OCI-LY7 (cell line): Measurements from ENCODE around the gene KIAA0040. TPM values are rescaled to one million over a fixed set of nuclear protein-coding genes. Genes with fewer than 3 reads are reported as not detected.

Experiments used
- BruUV-seq: library from RNA; stranded (reverse); fragments of 400-500 nt; replicated peaks from 2 replicates; lab custom pipeline; 2021; lab: Mats Ljungman, UMichigan
- CTCF ChIA-PET: fragments of 300-600 bp; sonication (Branson Sonifier 250); formaldehyde crosslinking; loops from one replicate; lab custom pipeline; 2022; ENCODE audit warnings: antibody characterized with exemption; ENCODE audit not compliant: unreplicated experiment; lab: Charles Lee
- POLR2A ChIA-PET: fragments of 300-600 bp; sonication (Branson Sonifier 250); formaldehyde crosslinking; loops from one replicate; lab custom pipeline; 2022; ENCODE audit warnings: antibody characterized with exemption; lab: Charles Lee
- DNase-seq: peaks from one replicate; pipeline ENCODE4 v3.0.0-alpha.2; 2015; ENCODE audit warnings: low spot score
- H2AFZ ChIP-seq: fragments of 200-600 bp; sonication (generic), shearing (Covaris generic); 2 replicates; pipeline ENCODE4 v1.6.1; 2014; ENCODE audit warnings: mild to moderate bottlenecking, antibody characterized with exemption, low read length, moderate library complexity
- H3K27ac ChIP-seq: fragments of 200-600 bp; sonication (generic); 2 replicates; pipeline ENCODE4 v1.5.1; 2014; ENCODE audit warnings: mixed run types, low read depth, mild to moderate bottlenecking, moderate library complexity, low read length, inconsistent platforms; ENCODE audit not compliant: poor library complexity, severe bottlenecking
- H3K36me3 ChIP-seq: fragments of 200-600 bp; sonication (generic); 2 replicates; pipeline ENCODE4 v1.6.1; 2014; ENCODE audit warnings: mild to moderate bottlenecking, antibody characterized with exemption, low read length, moderate library complexity, mixed read lengths; ENCODE audit not compliant: insufficient read depth
- H3K4me1 ChIP-seq: fragments of 200-600 bp; sonication (generic); 2 replicates; pipeline ENCODE4 v1.5.1; 2014; ENCODE audit warnings: mild to moderate bottlenecking, low read length; ENCODE audit not compliant: insufficient read depth, poor library complexity, severe bottlenecking
- H3K4me2 ChIP-seq: fragments of 200-600 bp; sonication (generic); 2 replicates; pipeline ENCODE4 v1.6.1; 2014; ENCODE audit warnings: mild to moderate bottlenecking, low read length
- H3K4me3 ChIP-seq: fragments of 200-600 bp; sonication (generic); 2 replicates; pipeline ENCODE4 v1.5.1; 2014; ENCODE audit warnings: mild to moderate bottlenecking, low read depth, low read length; ENCODE audit not compliant: poor library complexity, severe bottlenecking
- H3K79me2 ChIP-seq: fragments of 200-600 bp; sonication (generic); 2 replicates; pipeline ENCODE4 v1.6.1; 2016; ENCODE audit warnings: low read depth, mild to moderate bottlenecking, low read length, moderate library complexity, mixed read lengths; ENCODE audit not compliant: insufficient read depth
- H3K9me2 ChIP-seq: fragments of 200-600 bp; sonication (generic); 2 replicates; pipeline ENCODE4 v1.6.1; 2016; ENCODE audit warnings: mild to moderate bottlenecking, low read length, mixed read lengths; ENCODE audit not compliant: insufficient read depth
- H3K9me3 ChIP-seq: fragments of 200-600 bp; sonication (generic); 2 replicates; pipeline ENCODE4 v1.6.1; 2014; ENCODE audit warnings: mild to moderate bottlenecking, mixed run types, low read length, mixed read lengths
- H4K20me1 ChIP-seq: fragments of 200-600 bp; sonication (generic); 2 replicates; pipeline ENCODE4 v1.6.1; 2014; ENCODE audit warnings: mild to moderate bottlenecking, antibody characterized with exemption, low read length, moderate library complexity, mixed read lengths; ENCODE audit not compliant: insufficient read depth
- CTCF ChIP-seq: fragments of 200-600 bp; sonication (generic); conservative IDR thresholded peaks from 2 replicates; pipeline ENCODE4 v1.5.1; 2014; ENCODE audit warnings: mild to moderate bottlenecking, antibody characterized with exemption, low read length, moderate library complexity, mixed read lengths
- EZH2phosphoT487 ChIP-seq: fragments of 200-600 bp; sonication (generic); IDR thresholded peaks from 2 replicates; pipeline ENCODE4 v1.6.1; 2018; ENCODE audit warnings: low read depth, borderline replicate concordance, mild to moderate bottlenecking, mixed run types, antibody characterized with exemption, low read length, moderate library complexity, mixed read lengths
- intact Hi-C: fragments of 100-400 bp; cut with micrococcal nuclease; formaldehyde crosslinking; loops from one replicate; pipeline ENCODE4 v1.10.0; 2022; ENCODE audit not compliant: unreplicated experiment
- total RNA-seq, 2 experiments: library from RNA; depleted of rRNA in 1 of 2; stranded (reverse); fragments of >200 nt in 1 of 2; shearing (Covaris generic) in 1 of 2; gene quantifications; 2 replicates each; pipeline ENCODE4 v1.2.3, GENCODE V29; 2014 to 2022

KIAA0040 gene
- total RNA-seq, 2 experiments from 2014 or later, result 50.2 to 54.7 TPM

- peaks cover 99% of the 10 kb centered on the region for H3K79me2 ChIP-seq
- ChIA-PET CTCF (no interaction called here), POLR2A (interaction anchor here (1.3 to 2.1 kb wide), 5 partner anchors 8 to 26 kb away, joined by 3 to 8 read pairs (median 5); no protein-coding TSS in a partner anchor)
- no peak for DNase-seq
- H3K36me3 ChIP-seq, result peaks cover 93% of the 10 kb centered on the region
- H4K20me1 ChIP-seq, result peaks cover 17% of the 10 kb centered on the region; the same call in 1 of the 2 replicates
- H2AFZ ChIP-seq, result no peak overlapping the region
- no peaks in the 10 kb centered on the region for H3K9me2 ChIP-seq
- no peak overlapping the region for H3K4me2 ChIP-seq
- no peaks in the 10 kb centered on the region for H3K9me3 ChIP-seq
- intact Hi-C loops, result no loop called here
- H3K27ac ChIP-seq, result no peak overlapping the region
- no TSS peak for BruUV-seq
- TF ChIP-seq CTCF (no peak), EZH2phosphoT487 (no peak)
- H3K4me3 ChIP-seq, result no peak overlapping the region
- peaks cover 70% of the 10 kb centered on the region for H3K4me1 ChIP-seq
Measured at GRCh38 chr1:175183586-175183985, 9.0 kb downstream of the KIAA0040 start.

- TF ChIP-seq EZH2phosphoT487 (no peak), CTCF (no peak)
- CTCF ChIA-PET, result no interaction called here
- Histone ChIP-seq H4K20me1 (peaks cover 12% of the 10 kb centered on the region; the same call in 1 of the 2 replicates), H3K36me3 (peaks cover 93% of the 10 kb centered on the region), H3K9me3 (no peaks in the 10 kb centered on the region), H3K4me1 (peaks cover 66% of the 10 kb centered on the region), H2AFZ (no peak overlapping the region), H3K4me2 (no peak overlapping the region), H3K79me2 (peaks cover 99% of the 10 kb centered on the region), H3K9me2 (no peaks in the 10 kb centered on the region), H3K27ac (no peak overlapping the region), H3K4me3 (no peak overlapping the region)
- DNase-seq, result no peak
- POLR2A ChIA-PET, result interaction anchor here (1.3 to 2.1 kb wide), 4 partner anchors 8 to 27 kb away, joined by 4 to 8 read pairs (median 6); no protein-coding TSS in a partner anchor
- no TSS peak for BruUV-seq
- intact Hi-C loops, result no loop called here
Measured at GRCh38 chr1:175182201-175182746, 10.3 kb downstream of the KIAA0040 start.
